Liver (tissue), 3 donors: ENCODE results near the gene IQSEC3.

Experiments used
- RAD21 ChIP-seq, 2 donors: IDR thresholded peaks; 2 replicates each; pipeline ENCODE4 v1.6.1; 2016; ENCODE audit warnings: antibody characterized with exemption in 2 of 2, mild to moderate bottlenecking in 2 of 2
- SP1 ChIP-seq: IDR thresholded peaks from 2 replicates; pipeline ENCODE4 v1.6.1; 2018; ENCODE audit warnings: antibody characterized with exemption, mild to moderate bottlenecking
- YY1 ChIP-seq: IDR thresholded peaks from 2 replicates; pipeline ENCODE4 v1.6.1; 2016; ENCODE audit warnings: antibody characterized with exemption, mild to moderate bottlenecking
- TF ChIP-seq, protein P1 (sequence below): fragments of 150-350 bp; IDR thresholded peaks from 2 replicates; pipeline ENCODE4 v1.5.1; 2017; ENCODE audit warnings: improper control_type of control experiment, low read depth, low read length; ENCODE audit not compliant: missing input control
- TF ChIP-seq, protein P2 (sequence below): IDR thresholded peaks from 2 replicates; pipeline ENCODE4 v1.6.1; 2016; ENCODE audit warnings: antibody characterized with exemption, mild to moderate bottlenecking
- TF ChIP-seq, protein P3 (sequence below): IDR thresholded peaks from 2 replicates; pipeline ENCODE4 v1.6.1; 2016; ENCODE audit warnings: antibody characterized with exemption
- TF ChIP-seq, protein P4 (sequence below): IDR thresholded peaks from 2 replicates; pipeline ENCODE4 v1.6.1; 2016; ENCODE audit warnings: antibody characterized with exemption
- donor health status: healthy.
- donor health status: healthy.

DNA sequence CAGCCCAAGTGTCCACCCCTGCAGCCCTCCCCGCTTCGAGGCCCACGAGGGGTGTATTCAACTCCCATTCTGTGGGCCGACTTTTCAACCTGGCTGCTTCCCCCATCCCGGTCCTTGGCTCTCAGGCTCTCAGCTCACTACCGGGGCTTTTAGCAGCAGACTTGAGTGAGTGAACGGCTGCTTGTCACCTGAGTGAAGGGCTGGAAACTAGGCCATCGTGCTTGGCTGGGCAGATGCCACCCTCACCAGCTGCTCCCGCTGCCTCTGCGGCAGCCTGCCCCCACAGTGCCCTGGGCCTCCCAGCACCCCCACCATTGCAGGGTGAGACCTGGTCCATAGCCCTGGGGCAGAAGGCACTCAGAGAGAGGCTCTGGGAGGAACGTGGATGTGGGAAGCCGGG is 87.5 kb downstream of the IQSEC3 start:
- TF ChIP-seq, protein P1, sequence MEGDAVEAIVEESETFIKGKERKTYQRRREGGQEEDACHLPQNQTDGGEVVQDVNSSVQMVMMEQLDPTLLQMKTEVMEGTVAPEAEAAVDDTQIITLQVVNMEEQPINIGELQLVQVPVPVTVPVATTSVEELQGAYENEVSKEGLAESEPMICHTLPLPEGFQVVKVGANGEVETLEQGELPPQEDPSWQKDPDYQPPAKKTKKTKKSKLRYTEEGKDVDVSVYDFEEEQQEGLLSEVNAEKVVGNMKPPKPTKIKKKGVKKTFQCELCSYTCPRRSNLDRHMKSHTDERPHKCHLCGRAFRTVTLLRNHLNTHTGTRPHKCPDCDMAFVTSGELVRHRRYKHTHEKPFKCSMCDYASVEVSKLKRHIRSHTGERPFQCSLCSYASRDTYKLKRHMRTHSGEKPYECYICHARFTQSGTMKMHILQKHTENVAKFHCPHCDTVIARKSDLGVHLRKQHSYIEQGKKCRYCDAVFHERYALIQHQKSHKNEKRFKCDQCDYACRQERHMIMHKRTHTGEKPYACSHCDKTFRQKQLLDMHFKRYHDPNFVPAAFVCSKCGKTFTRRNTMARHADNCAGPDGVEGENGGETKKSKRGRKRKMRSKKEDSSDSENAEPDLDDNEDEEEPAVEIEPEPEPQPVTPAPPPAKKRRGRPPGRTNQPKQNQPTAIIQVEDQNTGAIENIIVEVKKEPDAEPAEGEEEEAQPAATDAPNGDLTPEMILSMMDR, result no peak
- TF ChIP-seq, protein P2, sequence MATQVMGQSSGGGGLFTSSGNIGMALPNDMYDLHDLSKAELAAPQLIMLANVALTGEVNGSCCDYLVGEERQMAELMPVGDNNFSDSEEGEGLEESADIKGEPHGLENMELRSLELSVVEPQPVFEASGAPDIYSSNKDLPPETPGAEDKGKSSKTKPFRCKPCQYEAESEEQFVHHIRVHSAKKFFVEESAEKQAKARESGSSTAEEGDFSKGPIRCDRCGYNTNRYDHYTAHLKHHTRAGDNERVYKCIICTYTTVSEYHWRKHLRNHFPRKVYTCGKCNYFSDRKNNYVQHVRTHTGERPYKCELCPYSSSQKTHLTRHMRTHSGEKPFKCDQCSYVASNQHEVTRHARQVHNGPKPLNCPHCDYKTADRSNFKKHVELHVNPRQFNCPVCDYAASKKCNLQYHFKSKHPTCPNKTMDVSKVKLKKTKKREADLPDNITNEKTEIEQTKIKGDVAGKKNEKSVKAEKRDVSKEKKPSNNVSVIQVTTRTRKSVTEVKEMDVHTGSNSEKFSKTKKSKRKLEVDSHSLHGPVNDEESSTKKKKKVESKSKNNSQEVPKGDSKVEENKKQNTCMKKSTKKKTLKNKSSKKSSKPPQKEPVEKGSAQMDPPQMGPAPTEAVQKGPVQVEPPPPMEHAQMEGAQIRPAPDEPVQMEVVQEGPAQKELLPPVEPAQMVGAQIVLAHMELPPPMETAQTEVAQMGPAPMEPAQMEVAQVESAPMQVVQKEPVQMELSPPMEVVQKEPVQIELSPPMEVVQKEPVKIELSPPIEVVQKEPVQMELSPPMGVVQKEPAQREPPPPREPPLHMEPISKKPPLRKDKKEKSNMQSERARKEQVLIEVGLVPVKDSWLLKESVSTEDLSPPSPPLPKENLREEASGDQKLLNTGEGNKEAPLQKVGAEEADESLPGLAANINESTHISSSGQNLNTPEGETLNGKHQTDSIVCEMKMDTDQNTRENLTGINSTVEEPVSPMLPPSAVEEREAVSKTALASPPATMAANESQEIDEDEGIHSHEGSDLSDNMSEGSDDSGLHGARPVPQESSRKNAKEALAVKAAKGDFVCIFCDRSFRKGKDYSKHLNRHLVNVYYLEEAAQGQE, result no peak
- TF ChIP-seq RAD21 (IDR thresholded peaks at IDR 0.05), result no peak
- TF ChIP-seq, protein P3, sequence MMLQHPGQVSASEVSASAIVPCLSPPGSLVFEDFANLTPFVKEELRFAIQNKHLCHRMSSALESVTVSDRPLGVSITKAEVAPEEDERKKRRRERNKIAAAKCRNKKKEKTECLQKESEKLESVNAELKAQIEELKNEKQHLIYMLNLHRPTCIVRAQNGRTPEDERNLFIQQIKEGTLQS, result no peak
- TF ChIP-seq, protein P4, sequence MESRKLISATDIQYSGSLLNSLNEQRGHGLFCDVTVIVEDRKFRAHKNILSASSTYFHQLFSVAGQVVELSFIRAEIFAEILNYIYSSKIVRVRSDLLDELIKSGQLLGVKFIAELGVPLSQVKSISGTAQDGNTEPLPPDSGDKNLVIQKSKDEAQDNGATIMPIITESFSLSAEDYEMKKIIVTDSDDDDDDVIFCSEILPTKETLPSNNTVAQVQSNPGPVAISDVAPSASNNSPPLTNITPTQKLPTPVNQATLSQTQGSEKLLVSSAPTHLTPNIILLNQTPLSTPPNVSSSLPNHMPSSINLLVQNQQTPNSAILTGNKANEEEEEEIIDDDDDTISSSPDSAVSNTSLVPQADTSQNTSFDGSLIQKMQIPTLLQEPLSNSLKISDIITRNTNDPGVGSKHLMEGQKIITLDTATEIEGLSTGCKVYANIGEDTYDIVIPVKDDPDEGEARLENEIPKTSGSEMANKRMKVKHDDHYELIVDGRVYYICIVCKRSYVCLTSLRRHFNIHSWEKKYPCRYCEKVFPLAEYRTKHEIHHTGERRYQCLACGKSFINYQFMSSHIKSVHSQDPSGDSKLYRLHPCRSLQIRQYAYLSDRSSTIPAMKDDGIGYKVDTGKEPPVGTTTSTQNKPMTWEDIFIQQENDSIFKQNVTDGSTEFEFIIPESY, result no peak
- no peak for TF ChIP-seq YY1
- TF ChIP-seq SP1, result no peak
